HEK293 (cell line): ENCODE measurements around the gene TATDN2.

Experiments used
- CTCF ChIA-PET: fragments of 350-600 bp; formaldehyde crosslinking; extraction: SDS; loops from one replicate; lab custom pipeline; 2021; ENCODE audit warnings: antibody characterized with exemption; lab: Yijun Ruan, JAX
- POLR2A ChIA-PET: fragments of 300-600 bp; formaldehyde crosslinking; extraction: SDS; loops from one replicate; lab custom pipeline; 2020; ENCODE audit warnings: antibody characterized with exemption, inconsistent platforms; lab: Yijun Ruan, JAX
- H3K27ac ChIP-seq: fragments of 200-500 bp; sonication (Bioruptor generic); 2 replicates; pipeline ENCODE4 v1.5.1; 2014; ENCODE audit warnings: low read depth, low read length, control low read depth, inconsistent platforms; ENCODE audit errors: extremely low read depth
- H3K36me3 ChIP-seq, 2 experiments: fragments of 200-500 bp in 1 of 2; sonication (Bioruptor generic) in 1 of 2; 1 replicate in 1 of 2; 2 replicates in 1 of 2; pipeline ENCODE4 v1.5.1; 2014 to 2017; ENCODE audit warnings: inconsistent platforms in 2 of 2, low read length in 2 of 2; ENCODE audit not compliant: control insufficient read depth in 2 of 2, insufficient read depth in 1 of 2
- H3K4me1 ChIP-seq: fragments of 200-500 bp; sonication (Bioruptor generic); 2 replicates; pipeline ENCODE4 v1.5.1; 2014; ENCODE audit warnings: mild to moderate bottlenecking, low read length, inconsistent platforms; ENCODE audit not compliant: control insufficient read depth, insufficient read depth
- H3K4me3 ChIP-seq: 2 replicates; pipeline ENCODE4 v1.5.1; 2011; ENCODE audit warnings: low read depth, mild to moderate bottlenecking, control low read depth, low read length, moderate library complexity
- H3K9me3 ChIP-seq: fragments of 200-500 bp; sonication (Bioruptor generic); 2 replicates; pipeline ENCODE4 v1.5.1; 2014; ENCODE audit warnings: low read depth, low read length, inconsistent platforms; ENCODE audit not compliant: control insufficient read depth, insufficient read depth
- BCL11B ChIP-seq: fragments of 450-650 bp; formaldehyde crosslinking; IDR thresholded peaks from 2 replicates; pipeline ENCODE4 v1.5.1; 2016; ENCODE audit warnings: low read depth, missing biosample characterization, missing genetic modification characterization
- EGR2 ChIP-seq: fragments of 450-650 bp; formaldehyde crosslinking; IDR thresholded peaks from 2 replicates; pipeline ENCODE4 v1.5.1; 2016; ENCODE audit warnings: low read depth, missing biosample characterization, missing genetic modification characterization
- GLIS2 ChIP-seq: fragments of 450-650 bp; formaldehyde crosslinking; IDR thresholded peaks from 2 replicates; pipeline ENCODE4 v1.5.1; 2016; ENCODE audit warnings: missing biosample characterization, missing genetic modification characterization
- INSM2 ChIP-seq: fragments of 450-650 bp; formaldehyde crosslinking; IDR thresholded peaks from 2 replicates; pipeline ENCODE4 v1.5.1; 2016; ENCODE audit warnings: missing biosample characterization, missing genetic modification characterization
- KLF9 ChIP-seq: fragments of 450-650 bp; formaldehyde crosslinking; IDR thresholded peaks from 2 replicates; pipeline ENCODE4 v1.5.1; 2016; ENCODE audit warnings: missing biosample characterization, missing genetic modification characterization, low read depth
- PBX3 ChIP-seq: sonication (generic); formaldehyde crosslinking; IDR thresholded peaks from 2 replicates; pipeline ENCODE4 v1.8.1; 2022; ENCODE audit warnings: mild to moderate bottlenecking, moderate library complexity, missing genetic modification reagents
- PRDM1 ChIP-seq: fragments of 450-650 bp; formaldehyde crosslinking; IDR thresholded peaks from 2 replicates; pipeline ENCODE4; 2016; ENCODE audit warnings: missing biosample characterization, missing genetic modification characterization
- SP2 ChIP-seq: fragments of 450-650 bp; formaldehyde crosslinking; IDR thresholded peaks from 2 replicates; pipeline ENCODE4 v1.5.1; 2016; ENCODE audit warnings: missing biosample characterization, missing genetic modification characterization
- SP3 ChIP-seq: fragments of 450-650 bp; formaldehyde crosslinking; IDR thresholded peaks from 2 replicates; pipeline ENCODE4 v1.5.1; 2016; ENCODE audit warnings: missing biosample characterization, missing genetic modification characterization
- WT1 ChIP-seq: fragments of 450-650 bp; formaldehyde crosslinking; IDR thresholded peaks from 2 replicates; pipeline ENCODE4 v1.5.1; 2016; ENCODE audit warnings: missing biosample characterization, missing genetic modification characterization
- ZBTB20 ChIP-seq: fragments of 450-650 bp; formaldehyde crosslinking; IDR thresholded peaks from 2 replicates; pipeline ENCODE4 v1.5.1; 2016; ENCODE audit warnings: missing biosample characterization, missing genetic modification characterization
- ZBTB26 ChIP-seq: fragments of 450-650 bp; formaldehyde crosslinking; optimal IDR thresholded peaks from 2 replicates; pipeline ENCODE3; 2016; ENCODE audit warnings: missing biosample characterization, mild to moderate bottlenecking, missing genetic modification characterization
- ZFHX2 ChIP-seq: fragments of 450-650 bp; formaldehyde crosslinking; conservative IDR thresholded peaks from 2 replicates; pipeline ENCODE4 v1.5.1; 2016; ENCODE audit warnings: missing biosample characterization, missing genetic modification characterization
- ZFP69B ChIP-seq: fragments of 450-650 bp; formaldehyde crosslinking; IDR thresholded peaks from 2 replicates; pipeline ENCODE4 v1.5.1; 2016; ENCODE audit warnings: missing biosample characterization, missing genetic modification characterization
- ZNF335 ChIP-seq: fragments of 450-650 bp; formaldehyde crosslinking; conservative IDR thresholded peaks from 2 replicates; pipeline ENCODE4 v1.5.1; 2016; ENCODE audit warnings: missing biosample characterization, missing genetic modification characterization
- ZNF394 ChIP-seq: fragments of 450-650 bp; formaldehyde crosslinking; IDR thresholded peaks from 2 replicates; pipeline ENCODE4 v1.5.1; 2016; ENCODE audit warnings: missing biosample characterization, missing genetic modification characterization, mild to moderate bottlenecking, moderate library complexity, borderline replicate concordance
- ZNF501 ChIP-seq: fragments of 450-650 bp; formaldehyde crosslinking; IDR thresholded peaks from 2 replicates; pipeline ENCODE4 v1.5.1; 2016; ENCODE audit warnings: missing biosample characterization, missing genetic modification characterization
- ZNF549 ChIP-seq: fragments of 450-650 bp; IDR thresholded peaks from 2 replicates; pipeline ENCODE4 v1.5.1; 2018; ENCODE audit warnings: missing biosample characterization, missing genetic modification characterization, mild to moderate bottlenecking, inconsistent platforms, moderate library complexity
- ZNF571 ChIP-seq: fragments of 450-650 bp; formaldehyde crosslinking; IDR thresholded peaks from 2 replicates; pipeline ENCODE4 v1.5.0; 2017; ENCODE audit warnings: missing biosample characterization, missing genetic modification characterization
- ZNF600 ChIP-seq: fragments of 450-650 bp; formaldehyde crosslinking; IDR thresholded peaks from 2 replicates; pipeline ENCODE4 v1.5.1; 2016; ENCODE audit warnings: missing biosample characterization, missing genetic modification characterization
- ZNF677 ChIP-seq: fragments of 450-650 bp; IDR thresholded peaks from 2 replicates; pipeline ENCODE4 v1.5.0; 2018; ENCODE audit warnings: missing biosample characterization, mild to moderate bottlenecking, missing genetic modification characterization, moderate library complexity
- ZNF747 ChIP-seq: fragments of 450-650 bp; formaldehyde crosslinking; IDR thresholded peaks from 2 replicates; pipeline ENCODE4 v1.5.1; 2016; ENCODE audit warnings: missing biosample characterization, missing genetic modification characterization
- ZNF777 ChIP-seq: fragments of 450-650 bp; formaldehyde crosslinking; IDR thresholded peaks from 2 replicates; pipeline ENCODE4 v1.5.1; 2017; ENCODE audit warnings: missing biosample characterization, missing genetic modification characterization, borderline replicate concordance
- ZSCAN16 ChIP-seq: fragments of 450-650 bp; formaldehyde crosslinking; IDR thresholded peaks from 2 replicates; pipeline ENCODE4 v1.5.1; 2016; ENCODE audit warnings: missing biosample characterization, missing genetic modification characterization
- ZSCAN30 ChIP-seq: fragments of 450-650 bp; IDR thresholded peaks from 2 replicates; pipeline ENCODE4 v1.5.1; 2018; ENCODE audit warnings: missing biosample characterization, mild to moderate bottlenecking, missing genetic modification characterization, moderate library complexity
- TF ChIP-seq, protein P1 (sequence below): fragments of 450-650 bp; formaldehyde crosslinking; IDR thresholded peaks from 2 replicates; pipeline ENCODE4 v1.5.1; 2016; ENCODE audit warnings: missing biosample characterization, missing genetic modification characterization
- TF ChIP-seq, protein P2 (sequence below): fragments of 450-650 bp; formaldehyde crosslinking; IDR thresholded peaks from 2 replicates; pipeline ENCODE4 v1.5.1; 2016; ENCODE audit warnings: missing biosample characterization, missing genetic modification characterization
- TF ChIP-seq, protein P3 (sequence below): fragments of 450-650 bp; formaldehyde crosslinking; IDR thresholded peaks from 2 replicates; pipeline ENCODE4 v1.5.1; 2017; ENCODE audit warnings: missing biosample characterization, missing genetic modification characterization

Gene TATDN2

DNA sequence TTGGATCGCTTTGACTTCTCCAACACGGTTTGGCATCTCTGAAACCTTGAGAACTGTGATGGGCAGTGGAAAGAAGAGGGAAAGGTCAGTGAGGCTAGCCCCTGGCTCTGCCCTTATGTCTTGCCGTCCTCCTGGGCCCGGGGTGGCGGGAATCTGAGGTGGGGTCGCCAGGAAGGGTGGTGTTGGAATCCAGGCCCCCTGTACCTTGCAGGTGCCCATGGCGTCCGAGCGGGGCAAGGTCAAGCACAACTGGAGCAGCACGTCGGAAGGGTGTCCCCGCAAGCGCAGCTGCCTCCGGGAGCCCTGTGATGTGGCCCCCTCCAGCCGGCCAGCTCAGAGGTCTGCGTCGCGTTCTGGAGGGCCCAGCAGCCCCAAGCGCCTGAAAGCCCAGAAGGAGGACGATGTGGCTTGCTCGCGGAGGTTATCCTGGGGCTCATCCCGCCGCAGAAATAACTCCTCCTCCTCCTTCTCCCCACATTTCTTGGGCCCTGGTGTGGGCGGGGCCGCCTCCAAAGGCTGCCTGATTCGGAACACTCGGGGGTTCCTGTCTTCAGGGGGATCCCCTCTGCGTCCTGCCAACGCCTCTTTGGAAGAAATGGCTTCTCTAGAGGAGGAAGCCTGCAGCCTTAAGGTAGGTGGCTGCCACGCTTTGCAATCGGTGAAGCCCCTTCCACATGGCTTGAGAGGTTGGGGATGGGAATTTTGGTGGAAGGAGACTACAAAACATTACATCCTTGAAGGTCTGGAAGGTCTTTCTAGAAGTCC lies 907 bp downstream of the TATDN2 start:
- Histone ChIP-seq H3K9me3 (no peaks in the 10 kb centered on the region), H3K36me3 (peaks cover 4 to 37% of the 10 kb centered on the region in 2 experiments; a peak in 2 of 3 replicates), H3K4me1 (no peaks in the 10 kb centered on the region), H3K27ac (peak overlapping the region; percentile 74), H3K4me3 (peak overlapping the region; percentile 81)
- CTCF ChIA-PET: interaction anchor here (0.7 to 1.0 kb wide), 3 partner anchors 14 to 449 kb away, joined by 3 to 7 read pairs (median 4); no protein-coding TSS in a partner anchor
- POLR2A ChIA-PET: interaction anchor here (1.4 to 1.5 kb wide), 3 partner anchors 12 to 72 kb away, joined by 4 to 5 read pairs (median 5); partner anchors contain the start of gene SEC13
- TF ChIP-seq ZBTB20 (tag by site-specific recombination): peak; percentile 83
- peak; percentile 13 for TF ChIP-seq ZBTB26 (tag by site-specific recombination)
- TF ChIP-seq ZNF549 (tag by site-specific recombination): no peak
- TF ChIP-seq ZNF677 (tag by site-specific recombination): no peak
- peak; percentile 49; the same call in 1 of the 2 replicates for TF ChIP-seq ZNF777 (tag by site-specific recombination)
- no peak for TF ChIP-seq ZSCAN16 (tag by site-specific recombination)
- peak; percentile 44; the same call in 1 of the 2 replicates for TF ChIP-seq ZNF501 (tag by site-specific recombination)
- no peak for TF ChIP-seq WT1 (tag by site-specific recombination)
- TF ChIP-seq, protein P1, sequence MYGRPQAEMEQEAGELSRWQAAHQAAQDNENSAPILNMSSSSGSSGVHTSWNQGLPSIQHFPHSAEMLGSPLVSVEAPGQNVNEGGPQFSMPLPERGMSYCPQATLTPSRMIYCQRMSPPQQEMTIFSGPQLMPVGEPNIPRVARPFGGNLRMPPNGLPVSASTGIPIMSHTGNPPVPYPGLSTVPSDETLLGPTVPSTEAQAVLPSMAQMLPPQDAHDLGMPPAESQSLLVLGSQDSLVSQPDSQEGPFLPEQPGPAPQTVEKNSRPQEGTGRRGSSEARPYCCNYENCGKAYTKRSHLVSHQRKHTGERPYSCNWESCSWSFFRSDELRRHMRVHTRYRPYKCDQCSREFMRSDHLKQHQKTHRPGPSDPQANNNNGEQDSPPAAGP (tag by site-specific recombination): 0 out of 2 replicates have a peak, but pooled peaks have one; percentile 30
- TF ChIP-seq, protein P2, sequence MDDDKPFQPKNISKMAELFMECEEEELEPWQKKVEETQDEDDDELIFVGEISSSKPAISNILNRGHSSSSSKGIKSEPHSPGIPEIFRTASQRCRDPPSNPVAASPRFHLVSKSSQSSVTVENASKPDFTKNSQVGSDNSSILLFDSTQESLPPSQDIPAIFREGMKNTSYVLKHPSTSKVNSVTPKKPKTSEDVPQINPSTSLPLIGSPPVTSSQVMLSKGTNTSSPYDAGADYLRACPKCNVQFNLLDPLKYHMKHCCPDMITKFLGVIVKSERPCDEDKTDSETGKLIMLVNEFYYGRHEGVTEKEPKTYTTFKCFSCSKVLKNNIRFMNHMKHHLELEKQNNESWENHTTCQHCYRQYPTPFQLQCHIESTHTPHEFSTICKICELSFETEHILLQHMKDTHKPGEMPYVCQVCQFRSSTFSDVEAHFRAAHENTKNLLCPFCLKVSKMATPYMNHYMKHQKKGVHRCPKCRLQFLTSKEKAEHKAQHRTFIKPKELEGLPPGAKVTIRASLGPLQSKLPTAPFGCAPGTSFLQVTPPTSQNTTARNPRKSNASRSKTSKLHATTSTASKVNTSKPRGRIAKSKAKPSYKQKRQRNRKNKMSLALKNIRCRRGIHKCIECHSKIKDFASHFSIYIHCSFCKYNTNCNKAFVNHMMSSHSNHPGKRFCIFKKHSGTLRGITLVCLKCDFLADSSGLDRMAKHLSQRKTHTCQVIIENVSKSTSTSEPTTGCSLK (tag by site-specific recombination): no peak
- peak; percentile 48; the same call in 1 of the 2 replicates for TF ChIP-seq SP3 (tag by site-specific recombination)
- TF ChIP-seq PRDM1 (tag by site-specific recombination): no peak
- TF ChIP-seq ZNF394: 0 out of 2 replicates have a peak, but pooled peaks have one; percentile 11
- TF ChIP-seq INSM2 (tag by site-specific recombination): 0 out of 2 replicates have a peak, but pooled peaks have one; percentile 17
- peak; percentile 30; the same call in 1 of the 2 replicates for TF ChIP-seq ZFP69B
- TF ChIP-seq ZNF571 (tag by site-specific recombination): no peak
- no peak for TF ChIP-seq ZNF747 (tag by site-specific recombination)
- TF ChIP-seq ZFHX2 (tag by site-specific recombination): peak; percentile 64
- no peak for TF ChIP-seq PBX3 (CRISPR knock-in tag)
- TF ChIP-seq GLIS2: peak; percentile 83
- TF ChIP-seq, protein P3, sequence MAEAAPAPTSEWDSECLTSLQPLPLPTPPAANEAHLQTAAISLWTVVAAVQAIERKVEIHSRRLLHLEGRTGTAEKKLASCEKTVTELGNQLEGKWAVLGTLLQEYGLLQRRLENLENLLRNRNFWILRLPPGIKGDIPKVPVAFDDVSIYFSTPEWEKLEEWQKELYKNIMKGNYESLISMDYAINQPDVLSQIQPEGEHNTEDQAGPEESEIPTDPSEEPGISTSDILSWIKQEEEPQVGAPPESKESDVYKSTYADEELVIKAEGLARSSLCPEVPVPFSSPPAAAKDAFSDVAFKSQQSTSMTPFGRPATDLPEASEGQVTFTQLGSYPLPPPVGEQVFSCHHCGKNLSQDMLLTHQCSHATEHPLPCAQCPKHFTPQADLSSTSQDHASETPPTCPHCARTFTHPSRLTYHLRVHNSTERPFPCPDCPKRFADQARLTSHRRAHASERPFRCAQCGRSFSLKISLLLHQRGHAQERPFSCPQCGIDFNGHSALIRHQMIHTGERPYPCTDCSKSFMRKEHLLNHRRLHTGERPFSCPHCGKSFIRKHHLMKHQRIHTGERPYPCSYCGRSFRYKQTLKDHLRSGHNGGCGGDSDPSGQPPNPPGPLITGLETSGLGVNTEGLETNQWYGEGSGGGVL (tag by site-specific recombination): peak; percentile 43; the same call in 1 of the 2 replicates
- peak; percentile 27; the same call in 1 of the 2 replicates for TF ChIP-seq ZNF600 (tag by site-specific recombination)
- TF ChIP-seq SP2: peak; percentile 10; the same call in 1 of the 2 replicates
- peak; percentile 47 for TF ChIP-seq KLF9
- peak; percentile 90 for TF ChIP-seq ZNF335
- TF ChIP-seq ZSCAN30: no peak; the same call in 1 of the 2 replicates
- 0 out of 2 replicates have a peak, but pooled peaks have one; percentile 12 for TF ChIP-seq BCL11B (tag by site-specific recombination)
- peak; percentile 50; the same call in 1 of the 2 replicates for TF ChIP-seq EGR2 (tag by site-specific recombination)
